ENCODE measurements around the gene SLAMF1. TPM values are rescaled to one million over a fixed set of nuclear protein-coding genes. Genes with fewer than 3 reads are reported as not detected.

Gene SLAMF1
- total RNA-seq, 2 experiments from 2014 or later = 59.3 to 105 TPM

- Mint-ChIP-seq H3K9me3 (ENCODE audit: low read depth) (peaks cover 12% of the 10 kb centered on the region), H3K27me3 (no peaks in the 10 kb centered on the region), H3K4me3 (no peak overlapping the region), H3K36me3 (peaks cover 44% of the 10 kb centered on the region), H3K27ac (no peak overlapping the region), H3K4me1 (peaks cover 29% of the 10 kb centered on the region)
- DNase-seq (peak; percentile 62), ATAC-seq (peak; percentile 65)
- CTCF ChIA-PET = interaction anchor here (0.8 to 5.3 kb wide), 25 partner anchors 8 to 323 kb away, joined by 3 to 65 read pairs (median 5); partner anchors contain the start of genes CD48, ITLN2 and SLAMF1
These were observed 26.2 kb upstream of the SLAMF1 start for GRCh38 chr1:160672789-160673695.

- Mint-ChIP-seq H3K27ac (peak overlapping the region; percentile 13), H3K4me1 (peaks cover 32% of the 10 kb centered on the region), H3K9me3 (ENCODE audit: low read depth) (peaks cover 17% of the 10 kb centered on the region), H3K27me3 (no peaks in the 10 kb centered on the region), H3K36me3 (peaks cover 38% of the 10 kb centered on the region), H3K4me3 (no peak overlapping the region)
- ATAC-seq (no peak), DNase-seq (no peak)
- CTCF ChIA-PET = interaction anchor here (0.8 to 5.3 kb wide), 16 partner anchors 9 to 318 kb away, joined by 3 to 65 read pairs (median 5); partner anchors contain the start of genes CD48, LY9 and SLAMF1
These were observed 25.0 kb upstream of the SLAMF1 start for GRCh38 chr1:160671603-160672517.

GRCh38 chr1:160670701-160671100, 23.9 kb upstream of the SLAMF1 start:
- CTCF ChIA-PET = interaction anchor here (1.5 to 2.7 kb wide), 2 partner anchors 10 to 319 kb away, joined by 3 to 12 read pairs; no protein-coding TSS in a partner anchor
- Mint-ChIP-seq H3K4me3 (no peak overlapping the region), H3K27ac (no peak overlapping the region), H3K27me3 (no peaks in the 10 kb centered on the region), H3K36me3 (peaks cover 36% of the 10 kb centered on the region), H3K9me3 (ENCODE audit: low read depth) (peaks cover 17% of the 10 kb centered on the region), H3K4me1 (peaks cover 36% of the 10 kb centered on the region)
- ATAC-seq (no peak), DNase-seq (no peak)

DNA sequence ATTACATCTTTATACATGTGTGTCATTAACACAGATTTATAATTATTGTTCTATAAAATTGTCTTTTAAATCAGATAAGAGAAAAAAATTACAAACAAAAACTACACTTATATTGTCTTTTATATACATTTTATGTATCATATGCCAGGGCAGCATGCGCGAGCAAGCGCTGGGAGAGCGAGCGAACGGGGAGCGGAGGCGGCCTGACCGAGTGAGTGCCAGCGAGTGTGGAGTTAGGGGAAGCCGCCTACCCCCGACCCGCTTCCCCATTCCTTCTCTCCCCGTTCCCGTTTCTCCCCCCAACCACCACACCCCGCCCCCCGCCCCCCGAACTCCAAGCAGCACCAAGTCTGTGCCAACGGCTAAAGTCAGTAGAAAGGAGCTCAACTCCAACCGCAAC, 23.0 kb upstream of the SLAMF1 start:
- CTCF ChIA-PET = interaction anchor here (1.5 to 2.0 kb wide), 2 partner anchors 27 to 320 kb away, joined by 3 to 5 read pairs; no protein-coding TSS in a partner anchor
- Mint-ChIP-seq H3K27me3 (no peaks in the 10 kb centered on the region), H3K4me1 (peaks cover 45% of the 10 kb centered on the region), H3K36me3 (peaks cover 36% of the 10 kb centered on the region), H3K9me3 (ENCODE audit: low read depth) (peaks cover 17% of the 10 kb centered on the region), H3K27ac (no peak overlapping the region), H3K4me3 (no peak overlapping the region)
- ATAC-seq = no peak
- DNase-seq = no peak

DNA sequence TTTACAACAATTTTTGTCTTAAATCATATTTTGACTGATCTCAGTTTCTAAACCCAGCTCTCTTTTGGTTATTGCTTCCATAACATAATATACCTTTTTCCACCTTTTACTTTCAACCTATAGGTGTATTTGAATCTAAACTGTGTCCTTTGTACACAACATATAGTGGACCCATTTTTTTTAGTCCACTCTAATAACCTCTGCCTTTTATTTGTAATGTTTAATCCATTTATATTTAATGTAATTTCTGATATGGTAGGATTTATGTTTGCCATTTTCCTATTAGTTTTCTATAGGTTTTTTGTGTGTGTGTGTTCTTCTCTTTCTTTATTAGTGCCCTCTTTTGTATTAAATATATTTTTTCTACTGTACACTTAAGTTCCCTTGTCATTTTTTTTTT, 22.4 kb upstream of the SLAMF1 start:
- peaks cover 17% of the 10 kb centered on the region for H3K9me3 Mint-ChIP-seq (ENCODE audit: low read depth)
- no peak overlapping the region for H3K4me3 Mint-ChIP-seq
- no peaks in the 10 kb centered on the region for H3K27me3 Mint-ChIP-seq
- peaks cover 50% of the 10 kb centered on the region for H3K4me1 Mint-ChIP-seq
- DNase-seq (no peak), ATAC-seq (no peak)
- CTCF ChIA-PET = interaction anchor here (1.2 to 2.0 kb wide), 4 partner anchors 27 to 321 kb away, joined by 3 to 5 read pairs (median 4); no protein-coding TSS in a partner anchor
- peaks cover 36% of the 10 kb centered on the region for H3K36me3 Mint-ChIP-seq
- no peak overlapping the region for H3K27ac Mint-ChIP-seq

DNA sequence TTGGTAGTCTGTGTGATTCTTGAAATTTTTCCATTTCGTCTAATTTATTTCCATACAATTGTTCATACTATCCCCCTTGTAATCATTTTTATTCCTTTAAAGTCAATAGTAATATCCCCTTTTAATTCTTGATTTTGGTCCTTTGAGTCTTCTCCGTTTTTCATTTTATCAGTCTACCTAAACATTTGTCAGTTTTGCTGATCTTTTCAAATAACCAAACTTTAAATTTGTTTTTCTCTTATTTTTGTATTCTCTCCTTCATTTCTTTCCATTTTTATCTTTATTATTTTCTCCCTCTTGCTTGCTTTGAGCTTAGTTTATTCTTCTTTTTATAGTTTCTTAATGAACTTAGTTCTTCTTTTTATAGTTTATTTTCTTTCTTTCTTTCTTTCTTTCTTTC, 21.1 kb upstream of the SLAMF1 start:
- Mint-ChIP-seq H3K27ac (no peak overlapping the region), H3K4me1 (peaks cover 64% of the 10 kb centered on the region), H3K27me3 (no peaks in the 10 kb centered on the region), H3K4me3 (no peak overlapping the region), H3K9me3 (ENCODE audit: low read depth) (peaks cover 17% of the 10 kb centered on the region), H3K36me3 (peaks cover 37% of the 10 kb centered on the region)
- DNase-seq = no peak
- no peak for ATAC-seq
- CTCF ChIA-PET = interaction anchor here (0.9 to 1.3 kb wide), 5 partner anchors 13 to 239 kb away, joined by 3 to 5 read pairs (median 4); no protein-coding TSS in a partner anchor

DNA sequence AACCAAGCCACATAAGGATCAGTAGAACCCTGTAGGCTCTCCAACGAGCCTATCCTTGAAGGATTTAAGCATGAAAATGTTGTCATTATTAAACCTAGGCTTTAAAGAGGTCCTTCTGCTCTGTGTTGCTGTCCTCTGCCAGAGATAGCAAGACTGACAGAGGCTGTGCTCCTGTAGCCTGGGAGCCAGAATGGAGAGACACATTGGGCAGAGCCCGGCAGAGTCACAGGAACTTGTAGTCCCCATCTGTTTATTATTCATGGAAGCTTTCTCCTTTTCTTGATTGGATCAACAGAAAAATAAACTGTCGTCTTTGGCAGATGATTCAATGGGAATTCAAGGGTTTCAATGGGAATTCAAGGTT, 19.2 kb upstream of the SLAMF1 start:
- peaks cover 45% of the 10 kb centered on the region for H3K36me3 Mint-ChIP-seq
- ATAC-seq (peak; percentile 28), DNase-seq (no peak)
- H3K4me1 Mint-ChIP-seq = peaks cover 78% of the 10 kb centered on the region
- peaks cover 20% of the 10 kb centered on the region for H3K9me3 Mint-ChIP-seq (ENCODE audit: low read depth)
- H3K27ac Mint-ChIP-seq = peak overlapping the region; percentile 93
- H3K4me3 Mint-ChIP-seq = peak overlapping the region; percentile 70
- CTCF ChIA-PET = interaction anchor here (0.6 to 3.5 kb wide), 8 partner anchors 9 to 329 kb away, joined by 3 to 27 read pairs (median 4); partner anchors contain the start of gene CD244
- no peaks in the 10 kb centered on the region for H3K27me3 Mint-ChIP-seq

GRCh38 chr1:160665330-160666078, 18.7 kb upstream of the SLAMF1 start:
- peaks cover 74% of the 10 kb centered on the region for H3K4me1 Mint-ChIP-seq
- H3K36me3 Mint-ChIP-seq = peaks cover 45% of the 10 kb centered on the region
- ATAC-seq = peak; percentile 61
- CTCF ChIA-PET = interaction anchor here (0.6 to 3.5 kb wide), 18 partner anchors 10 to 330 kb away, joined by 3 to 27 read pairs (median 4); partner anchors contain the start of genes CD244 and SLAMF1
- peak; percentile 77 for DNase-seq
- peak overlapping the region; percentile 93 for H3K27ac Mint-ChIP-seq
- H3K27me3 Mint-ChIP-seq = no peaks in the 10 kb centered on the region
- H3K9me3 Mint-ChIP-seq (ENCODE audit: low read depth) = peaks cover 20% of the 10 kb centered on the region
- peak overlapping the region; percentile 70 for H3K4me3 Mint-ChIP-seq

- peaks cover 47% of the 10 kb centered on the region for H3K36me3 Mint-ChIP-seq
- no peaks in the 10 kb centered on the region for H3K27me3 Mint-ChIP-seq
- H3K4me1 Mint-ChIP-seq = peaks cover 71% of the 10 kb centered on the region
- CTCF ChIA-PET = interaction anchor here (0.6 to 3.5 kb wide), 16 partner anchors 10 to 198 kb away, joined by 3 to 27 read pairs (median 4); partner anchors contain the start of genes CD244 and SLAMF1
- peak overlapping the region; percentile 93 for H3K27ac Mint-ChIP-seq
- ATAC-seq (peak; percentile 83), DNase-seq (peak; percentile 75)
- H3K9me3 Mint-ChIP-seq (ENCODE audit: low read depth) = peaks cover 18% of the 10 kb centered on the region
- peak overlapping the region; percentile 70 for H3K4me3 Mint-ChIP-seq
These were observed 17.8 kb upstream of the SLAMF1 start for GRCh38 chr1:160664573-160665051.

DNA sequence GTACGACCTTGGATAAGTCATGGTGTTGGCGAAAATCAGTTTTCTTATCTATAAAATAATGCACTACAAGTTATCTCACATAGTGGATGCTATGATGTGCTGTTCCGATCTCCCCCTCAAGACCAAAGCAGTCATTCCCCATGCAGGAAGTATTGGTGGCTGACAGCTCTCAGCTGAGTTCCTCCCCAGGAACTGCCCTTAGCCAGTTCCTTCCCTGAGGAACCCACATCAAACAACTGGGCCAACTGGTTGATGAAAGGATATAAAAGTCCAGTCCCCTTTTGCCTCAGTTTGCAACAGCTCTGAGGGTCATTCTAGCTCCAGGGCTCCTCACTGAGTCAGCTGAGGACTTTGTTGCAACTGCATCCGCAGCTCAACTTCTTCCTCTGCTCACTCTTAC, 16.1 kb upstream of the SLAMF1 start:
- DNase-seq = no peak
- Mint-ChIP-seq H3K36me3 (peaks cover 36% of the 10 kb centered on the region), H3K27me3 (no peaks in the 10 kb centered on the region), H3K27ac (peak overlapping the region; percentile 41), H3K4me3 (no peak overlapping the region), H3K4me1 (peaks cover 67% of the 10 kb centered on the region), H3K9me3 (ENCODE audit: low read depth) (peaks cover 12% of the 10 kb centered on the region)
- ATAC-seq = no peak
- CTCF ChIA-PET = interaction anchor here (0.7 to 3.2 kb wide), 9 partner anchors 11 to 327 kb away, joined by 3 to 15 read pairs (median 5); partner anchors contain the start of gene SLAMF1

DNA sequence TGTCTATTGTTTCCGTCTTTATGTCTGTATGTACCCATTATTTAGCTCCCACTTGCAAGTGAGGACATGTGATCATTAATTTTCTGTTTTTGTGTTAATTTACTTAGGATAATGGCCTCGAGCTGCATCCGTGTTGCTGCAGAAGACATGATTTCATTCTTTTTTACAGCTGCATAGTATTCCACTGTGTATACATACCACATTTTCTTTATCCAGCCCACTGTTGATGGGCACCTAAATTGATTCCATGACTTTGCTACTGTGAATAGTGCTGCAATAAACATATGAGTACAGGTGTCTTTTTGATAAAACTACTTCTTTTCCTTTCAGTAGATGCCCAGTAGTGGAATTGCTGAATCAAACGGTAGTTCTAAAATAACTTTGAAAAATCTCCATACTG, 12.7 kb upstream of the SLAMF1 start:
- ATAC-seq (no peak), DNase-seq (no peak)
- Mint-ChIP-seq H3K27me3 (no peaks in the 10 kb centered on the region), H3K9me3 (ENCODE audit: low read depth) (peaks cover 8% of the 10 kb centered on the region), H3K27ac (no peak overlapping the region), H3K36me3 (peaks cover 28% of the 10 kb centered on the region), H3K4me1 (peaks cover 53% of the 10 kb centered on the region), H3K4me3 (no peak overlapping the region)
- CTCF ChIA-PET = interaction anchor here (0.8 to 1.4 kb wide), 2 partner anchors 8 to 12 kb away, joined by 3 read pairs; partner anchors contain the start of gene SLAMF1

- DNase-seq = no peak
These were observed 12.0 kb upstream of the SLAMF1 start for GRCh38 chr1:160658814-160659193.

More at GRCh38 chr1:160658814-160659193, 12.0 kb upstream of the SLAMF1 start:
- Mint-ChIP-seq H3K27ac (no peak overlapping the region), H3K4me3 (no peak overlapping the region), H3K9me3 (ENCODE audit: low read depth) (peaks cover 8% of the 10 kb centered on the region), H3K27me3 (no peaks in the 10 kb centered on the region), H3K4me1 (peaks cover 49% of the 10 kb centered on the region), H3K36me3 (peaks cover 28% of the 10 kb centered on the region)
- ATAC-seq = no peak
- CTCF ChIA-PET = interaction anchor here (1.5 kb wide), 1 partner anchor 11 kb away, joined by 3 read pairs; no protein-coding TSS in a partner anchor

Measured in activated CD8-positive, alpha-beta memory T cell treated with anti-CD3 and anti-CD28 coated beads, Interleukin-2, amount 10 ng/mL, durations not matched to agents 7 days and 5 days (primary cell).